Mesodermal cell (in vitro differentiated cells): ENCODE results near the gene ABCA6.
"Not testable (repeated sequence)": the region's sequence is repeated elsewhere in the genome, so short reads cannot be mapped to it uniquely, and the experiment has no call there.

Experiments
- H3K27ac ChIP-seq: 2 replicates; pipeline ENCODE4 v1.7.0; 2013; ENCODE audit warnings: mild to moderate bottlenecking, low read depth, low read length, moderate library complexity; ENCODE audit not compliant: severe bottlenecking
- H3K36me3 ChIP-seq: 2 replicates; pipeline ENCODE4 v1.7.1; 2013; ENCODE audit warnings: mild to moderate bottlenecking, low read length, moderate library complexity; ENCODE audit not compliant: control insufficient read depth, insufficient read depth
- H3K4me1 ChIP-seq: one replicate; pipeline ENCODE4 v1.7.1; 2013; ENCODE audit warnings: mild to moderate bottlenecking, low read length; ENCODE audit not compliant: insufficient read depth, control insufficient read depth, poor library complexity, severe bottlenecking
- H3K4me3 ChIP-seq: 2 replicates; pipeline ENCODE4 v1.7.0; 2013; ENCODE audit warnings: low read length, control low read depth, mild to moderate bottlenecking; ENCODE audit not compliant: insufficient read depth, poor library complexity, severe bottlenecking; ENCODE audit errors: extremely low read depth
- H3K9me3 ChIP-seq: 2 replicates; pipeline ENCODE4 v1.7.1; 2013; ENCODE audit warnings: mild to moderate bottlenecking, low read length, moderate library complexity; ENCODE audit not compliant: control insufficient read depth
- WGBS, 2 experiments: methylation state at CpG; one replicate each; pipeline ENCODE4 v1.1.5; 2013; ENCODE audit warnings: missing lambda C conversion rate in 2 of 2; ENCODE audit not compliant: insufficient coverage in 2 of 2; 5-methylcytosine and 5-hydroxymethylcytosine counted together

Gene ABCA6

GRCh38 chr17:69093279-69093789 lies 48.4 kb downstream of the ABCA6 start:
- Histone ChIP-seq H3K4me1 (no peaks in the 10 kb centered on the region), H3K9me3 (no peaks in the 10 kb centered on the region), H3K36me3 (no peaks in the 10 kb centered on the region), H3K4me3 (no peak overlapping the region), H3K27ac (no peak overlapping the region)
- 90 to 94% methylated on average over 3 of the region's 8 CpGs for WGBS, 2 experiments

- no peak overlapping the region for H3K4me3 ChIP-seq
- 58 to 83% methylated on average over 1 to 2 of the region's 4 CpGs for WGBS, 2 experiments
- H3K27ac ChIP-seq = no peak overlapping the region
- no peaks in the 10 kb centered on the region for H3K36me3 ChIP-seq
- no peaks in the 10 kb centered on the region for H3K9me3 ChIP-seq
- no peaks in the 10 kb centered on the region for H3K4me1 ChIP-seq
These were observed 51.3 kb downstream of the ABCA6 start for GRCh38 chr17:69090365-69090764.

GRCh38 chr17:69088643-69089200 lies 53.0 kb downstream of the ABCA6 start:
- Histone ChIP-seq H3K36me3 (no peaks in the 10 kb centered on the region), H3K4me3 (no peak overlapping the region), H3K27ac (no peak overlapping the region), H3K4me1 (no peaks in the 10 kb centered on the region), H3K9me3 (no peaks in the 10 kb centered on the region)
- WGBS, 2 experiments = 69 to 73% methylated on average over 3 to 4 of the region's 4 CpGs

GRCh38 chr17:69086641-69087040 lies 55.1 kb downstream of the ABCA6 start:
- WGBS, 2 experiments = no CpG with 5 or more reads among the region's 1 CpG
- no peaks in the 10 kb centered on the region for H3K9me3 ChIP-seq
- no peaks in the 10 kb centered on the region for H3K36me3 ChIP-seq
- H3K27ac ChIP-seq = no peak overlapping the region
- H3K4me1 ChIP-seq = no peaks in the 10 kb centered on the region
- H3K4me3 ChIP-seq = no peak overlapping the region

GRCh38 chr17:69084911-69085310 lies 56.8 kb downstream of the ABCA6 start:
- Histone ChIP-seq H3K4me1 (no peaks in the 10 kb centered on the region), H3K36me3 (no peaks in the 10 kb centered on the region), H3K27ac (no peak overlapping the region), H3K4me3 (no peak overlapping the region), H3K9me3 (no peaks in the 10 kb centered on the region)
- WGBS, 2 experiments = 53 to 70% methylated on average over 10 of the region's 13 CpGs

- Histone ChIP-seq H3K4me3 (no peak overlapping the region), H3K4me1 (no peaks in the 10 kb centered on the region), H3K27ac (no peak overlapping the region), H3K9me3 (no peaks in the 10 kb centered on the region), H3K36me3 (no peaks in the 10 kb centered on the region)
- 71 to 86% methylated on average over 1 of the region's 2 CpGs for WGBS, 2 experiments
These were observed 59.0 kb downstream of the ABCA6 start for GRCh38 chr17:69082696-69083095.

- no peaks in the 10 kb centered on the region for H3K4me1 ChIP-seq
- no peaks in the 10 kb centered on the region for H3K9me3 ChIP-seq
- H3K36me3 ChIP-seq = no peaks in the 10 kb centered on the region
- no peak overlapping the region for H3K27ac ChIP-seq
- H3K4me3 ChIP-seq = no peak overlapping the region
These were observed 62.8 kb downstream of the ABCA6 start for GRCh38 chr17:69078864-69079263.

GRCh38 chr17:69075823-69076222 lies 65.9 kb downstream of the ABCA6 start:
- Histone ChIP-seq H3K9me3 (no peaks in the 10 kb centered on the region), H3K27ac (no peak overlapping the region), H3K36me3 (no peaks in the 10 kb centered on the region), H3K4me3 (no peak overlapping the region), H3K4me1 (no peaks in the 10 kb centered on the region)

GRCh38 chr17:69073392-69073791 lies 68.3 kb downstream of the ABCA6 start:
- not testable (repeated sequence) for H3K36me3 ChIP-seq, H3K4me1 ChIP-seq, H3K27ac ChIP-seq, H3K4me3 ChIP-seq, H3K9me3 ChIP-seq

- H3K27ac ChIP-seq, H3K4me1 ChIP-seq, H3K9me3 ChIP-seq, H3K4me3 ChIP-seq, H3K36me3 ChIP-seq: not testable (repeated sequence)
- WGBS, 2 experiments = 86 to 100% methylated on average over 1 of the region's 1 CpG
These were observed 68.9 kb downstream of the ABCA6 start for GRCh38 chr17:69072803-69073256.

- not testable (repeated sequence) for H3K36me3 ChIP-seq, H3K9me3 ChIP-seq, H3K4me1 ChIP-seq, H3K27ac ChIP-seq, H3K4me3 ChIP-seq
- WGBS, 2 experiments = 67 to 100% methylated on average over 1 of the region's 4 CpGs
These were observed 70.5 kb downstream of the ABCA6 start for GRCh38 chr17:69071233-69071586.
